ENCODE measurements around the gene SDSL. TPM values are rescaled to one million over a fixed set of nuclear protein-coding genes. Genes with fewer than 3 reads are reported as not detected.

Gene SDSL
- total RNA-seq, 1 experiment from 2014 or later, result 0.52 TPM

DNA sequence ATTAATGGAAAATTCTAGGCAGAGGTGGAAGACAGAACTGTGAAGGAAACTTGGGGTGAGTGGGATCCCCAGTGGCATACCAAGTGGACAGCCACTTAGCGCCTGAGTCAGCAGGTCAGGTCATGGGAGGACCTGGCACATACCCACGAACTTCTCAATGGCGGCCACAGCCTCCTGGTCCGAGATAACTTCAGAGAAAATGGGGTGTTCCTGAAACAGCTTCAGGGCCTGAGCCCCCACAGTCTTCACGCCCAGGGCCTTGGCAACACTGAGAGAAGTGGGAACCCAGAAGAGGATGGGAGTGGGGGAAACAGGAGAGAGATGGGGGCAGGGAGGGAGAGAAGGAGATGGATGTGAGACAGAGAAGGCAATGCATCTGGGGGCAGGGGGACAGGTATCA, 28.4 kb upstream of the SDSL start:
- H3K27me3 Mint-ChIP-seq (ENCODE audit: low read depth), result peaks cover 3% of the 10 kb centered on the region; the same call in 1 of the 2 replicates
- ATAC-seq (no peak), DNase-seq (ENCODE audit: low spot score) (no peak)
- H3K4me1 Mint-ChIP-seq, result peaks cover 3% of the 10 kb centered on the region; the same call in 1 of the 2 replicates
- H3K4me3 Mint-ChIP-seq, result no peak overlapping the region
- H3K27ac Mint-ChIP-seq, result no peak overlapping the region
- POLR2A ChIA-PET, result no interaction called here
- no peak for TF ChIP-seq PRDM15 (CRISPR knock-in tag; IDR thresholded peaks at IDR 0.05)
- no peak for TF ChIP-seq FOXP1 (CRISPR knock-in tag; IDR thresholded peaks at IDR 0.05; ENCODE audit: borderline replicate concordance)
- TF ChIP-seq ATF6 (CRISPR knock-in tag; IDR thresholded peaks at IDR 0.05), result no peak
- TF ChIP-seq ATF2 (CRISPR knock-in tag; IDR thresholded peaks at IDR 0.05; ENCODE audit: borderline replicate concordance, low read depth), result no peak
- no peak for TF ChIP-seq ELF4 (CRISPR knock-in tag; IDR thresholded peaks at IDR 0.05; ENCODE audit: low read depth)
- H3K36me3 Mint-ChIP-seq, result no peaks in the 10 kb centered on the region
- H3K9me3 Mint-ChIP-seq, result no peaks in the 10 kb centered on the region
- CTCF ChIA-PET, result interaction anchor here (2.6 kb wide), 1 partner anchor 32 kb away, joined by 10 read pairs; no protein-coding TSS in a partner anchor

DNA sequence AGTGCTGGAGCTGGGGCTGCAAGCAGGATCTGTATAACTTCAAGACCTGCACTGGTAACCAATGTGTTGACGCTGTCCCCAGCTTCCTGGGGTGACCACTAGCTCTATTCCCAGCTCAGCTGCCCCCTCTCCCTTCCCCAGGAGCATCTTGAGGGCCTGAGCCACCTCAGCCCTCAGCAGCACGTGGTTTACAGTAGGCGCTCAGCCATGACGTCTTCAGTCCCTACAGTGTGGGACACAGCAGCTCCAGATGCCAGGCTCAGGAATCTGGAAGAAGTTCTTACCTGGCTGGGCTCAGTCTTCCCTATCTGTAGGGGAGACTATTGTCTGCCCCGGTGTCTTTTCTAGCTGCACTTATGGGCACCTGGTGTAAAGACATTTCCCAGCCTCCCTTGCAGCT, 27.1 kb upstream of the SDSL start:
- ChIA-PET CTCF (interaction anchor here (2.6 kb wide), 1 partner anchor 30 kb away, joined by 10 read pairs; no protein-coding TSS in a partner anchor), POLR2A (no interaction called here)
- Mint-ChIP-seq H3K36me3 (no peaks in the 10 kb centered on the region), H3K9me3 (no peaks in the 10 kb centered on the region), H3K27ac (no peak overlapping the region), H3K4me3 (no peak overlapping the region), H3K27me3 (ENCODE audit: low read depth) (peaks cover 3% of the 10 kb centered on the region; the same call in 1 of the 2 replicates), H3K4me1 (peaks cover 3% of the 10 kb centered on the region; the same call in 1 of the 2 replicates)
- DNase-seq (ENCODE audit: low spot score) (no peak), ATAC-seq (no peak)
- TF ChIP-seq, protein P1, sequence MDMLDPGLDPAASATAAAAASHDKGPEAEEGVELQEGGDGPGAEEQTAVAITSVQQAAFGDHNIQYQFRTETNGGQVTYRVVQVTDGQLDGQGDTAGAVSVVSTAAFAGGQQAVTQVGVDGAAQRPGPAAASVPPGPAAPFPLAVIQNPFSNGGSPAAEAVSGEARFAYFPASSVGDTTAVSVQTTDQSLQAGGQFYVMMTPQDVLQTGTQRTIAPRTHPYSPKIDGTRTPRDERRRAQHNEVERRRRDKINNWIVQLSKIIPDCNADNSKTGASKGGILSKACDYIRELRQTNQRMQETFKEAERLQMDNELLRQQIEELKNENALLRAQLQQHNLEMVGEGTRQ (CRISPR knock-in tag; IDR thresholded peaks at IDR 0.05), result peak; percentile 20; the same call in 1 of the 2 replicates
- no peak for TF ChIP-seq NR3C1 (CRISPR knock-in tag; conservative IDR thresholded peaks at IDR 0.05; ENCODE audit: low read depth)
- TF ChIP-seq, protein P2, sequence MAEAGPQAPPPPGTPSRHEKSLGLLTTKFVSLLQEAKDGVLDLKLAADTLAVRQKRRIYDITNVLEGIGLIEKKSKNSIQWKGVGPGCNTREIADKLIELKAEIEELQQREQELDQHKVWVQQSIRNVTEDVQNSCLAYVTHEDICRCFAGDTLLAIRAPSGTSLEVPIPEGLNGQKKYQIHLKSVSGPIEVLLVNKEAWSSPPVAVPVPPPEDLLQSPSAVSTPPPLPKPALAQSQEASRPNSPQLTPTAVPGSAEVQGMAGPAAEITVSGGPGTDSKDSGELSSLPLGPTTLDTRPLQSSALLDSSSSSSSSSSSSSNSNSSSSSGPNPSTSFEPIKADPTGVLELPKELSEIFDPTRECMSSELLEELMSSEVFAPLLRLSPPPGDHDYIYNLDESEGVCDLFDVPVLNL (CRISPR knock-in tag; IDR thresholded peaks at IDR 0.05; ENCODE audit: borderline replicate concordance, low read depth), result no peak
- TF ChIP-seq MAX (CRISPR knock-in tag; IDR thresholded peaks at IDR 0.05), result no peak

- no peak for ATAC-seq
- peaks cover 3% of the 10 kb centered on the region; the same call in 1 of the 2 replicates for H3K4me1 Mint-ChIP-seq
- no peak for DNase-seq (ENCODE audit: low spot score)
- H3K4me3 Mint-ChIP-seq, result no peak overlapping the region
- ChIA-PET CTCF (interaction anchor here (2.6 kb wide), 1 partner anchor 29 kb away, joined by 10 read pairs; no protein-coding TSS in a partner anchor), POLR2A (no interaction called here)
- H3K27me3 Mint-ChIP-seq (ENCODE audit: low read depth), result peaks cover 3% of the 10 kb centered on the region; the same call in 1 of the 2 replicates
- H3K27ac Mint-ChIP-seq, result no peak overlapping the region
- H3K9me3 Mint-ChIP-seq, result no peaks in the 10 kb centered on the region
- no peaks in the 10 kb centered on the region for H3K36me3 Mint-ChIP-seq
- TF ChIP-seq SMAD3 (CRISPR knock-in tag; IDR thresholded peaks at IDR 0.05; ENCODE audit: borderline replicate concordance) (no peak), ZBTB21 (CRISPR knock-in tag; IDR thresholded peaks at IDR 0.05; ENCODE audit: borderline replicate concordance) (no peak), ZNF671 (CRISPR knock-in tag; IDR thresholded peaks at IDR 0.05) (no peak), FOXK1 (CRISPR knock-in tag; IDR thresholded peaks at IDR 0.05) (no peak), ATF2 (CRISPR knock-in tag; IDR thresholded peaks at IDR 0.05; ENCODE audit: borderline replicate concordance, low read depth) (no peak), CREM (CRISPR knock-in tag; IDR thresholded peaks at IDR 0.05) (no peak)
- TF ChIP-seq, protein P3, sequence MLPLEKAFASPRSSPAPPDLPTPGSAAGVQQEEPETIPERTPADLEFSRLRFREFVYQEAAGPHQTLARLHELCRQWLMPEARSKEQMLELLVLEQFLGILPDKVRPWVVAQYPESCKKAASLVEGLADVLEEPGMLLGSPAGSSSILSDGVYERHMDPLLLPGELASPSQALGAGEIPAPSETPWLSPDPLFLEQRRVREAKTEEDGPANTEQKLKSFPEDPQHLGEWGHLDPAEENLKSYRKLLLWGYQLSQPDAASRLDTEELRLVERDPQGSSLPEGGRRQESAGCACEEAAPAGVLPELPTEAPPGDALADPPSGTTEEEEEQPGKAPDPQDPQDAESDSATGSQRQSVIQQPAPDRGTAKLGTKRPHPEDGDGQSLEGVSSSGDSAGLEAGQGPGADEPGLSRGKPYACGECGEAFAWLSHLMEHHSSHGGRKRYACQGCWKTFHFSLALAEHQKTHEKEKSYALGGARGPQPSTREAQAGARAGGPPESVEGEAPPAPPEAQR (CRISPR knock-in tag; IDR thresholded peaks at IDR 0.05), result no peak
- TF ChIP-seq, protein P4, sequence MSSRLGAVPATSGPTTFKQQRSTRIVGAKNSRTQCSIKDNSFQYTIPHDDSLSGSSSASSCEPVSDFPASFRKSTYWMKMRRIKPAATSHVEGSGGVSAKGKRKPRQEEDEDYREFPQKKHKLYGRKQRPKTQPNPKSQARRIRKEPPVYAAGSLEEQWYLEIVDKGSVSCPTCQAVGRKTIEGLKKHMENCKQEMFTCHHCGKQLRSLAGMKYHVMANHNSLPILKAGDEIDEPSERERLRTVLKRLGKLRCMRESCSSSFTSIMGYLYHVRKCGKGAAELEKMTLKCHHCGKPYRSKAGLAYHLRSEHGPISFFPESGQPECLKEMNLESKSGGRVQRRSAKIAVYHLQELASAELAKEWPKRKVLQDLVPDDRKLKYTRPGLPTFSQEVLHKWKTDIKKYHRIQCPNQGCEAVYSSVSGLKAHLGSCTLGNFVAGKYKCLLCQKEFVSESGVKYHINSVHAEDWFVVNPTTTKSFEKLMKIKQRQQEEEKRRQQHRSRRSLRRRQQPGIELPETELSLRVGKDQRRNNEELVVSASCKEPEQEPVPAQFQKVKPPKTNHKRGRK (CRISPR knock-in tag; IDR thresholded peaks at IDR 0.05; ENCODE audit: borderline replicate concordance), result no peak
Measured at GRCh38 chr12:113396200-113396599, 26.0 kb upstream of the SDSL start.
